ENCODE results near the gene LRRC38. TPM values are rescaled to one million over a fixed set of nuclear protein-coding genes. Genes with fewer than 3 reads are reported as not detected.

Gene LRRC38
- total and polyA plus RNA-seq, 2 of the 8 experiments (the other 6 are each of a cell fraction or from before 2014, with no cell fraction given) = 0.17 to 0.63 TPM

DNA sequence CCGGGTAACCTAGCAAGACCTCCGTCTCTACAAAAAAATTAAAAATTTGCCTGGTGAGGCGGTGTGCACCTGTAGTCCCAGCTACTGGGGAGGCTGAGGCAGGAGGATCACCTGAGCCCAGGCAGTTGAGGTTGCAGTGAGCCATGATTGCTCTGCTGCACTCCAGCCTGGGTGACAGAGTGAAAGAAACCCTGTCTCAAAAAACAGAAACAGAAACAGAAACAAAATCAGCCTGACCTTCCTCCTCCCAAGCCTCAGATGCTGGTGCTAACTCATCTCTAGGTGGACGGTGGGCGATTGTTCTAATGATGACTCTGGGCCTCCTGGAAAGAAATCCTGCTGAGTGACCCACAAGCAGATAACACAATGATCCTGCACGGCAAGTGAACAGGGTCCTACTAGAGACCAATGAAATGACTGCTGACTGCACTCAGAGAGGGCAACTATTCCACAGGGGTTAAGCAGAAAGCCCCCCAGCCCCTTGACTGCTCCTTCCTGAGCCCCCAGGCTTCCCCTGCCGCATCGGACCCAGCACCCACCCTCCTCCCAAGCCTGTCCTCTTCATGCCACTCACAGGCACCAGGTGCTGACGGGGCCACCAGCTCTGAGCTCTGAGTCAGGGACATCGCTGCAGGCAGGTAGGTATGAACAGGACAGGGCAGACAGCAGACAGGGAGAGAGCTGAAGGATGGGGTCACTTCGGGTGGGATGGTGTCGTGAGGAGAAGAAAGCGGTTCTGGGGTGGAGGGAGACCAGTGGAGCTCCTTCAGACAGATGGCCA is 27.8 kb upstream of the LRRC38 start (continued):
- TF ChIP-seq SRF (IDR thresholded peaks at IDR 0.05; ENCODE audit: low read depth, low read length) = no peak
- TF ChIP-seq POU5F1 (IDR thresholded peaks at IDR 0.05; ENCODE audit: low read depth, low read length) = no peak
- TF ChIP-seq RFX5 (IDR thresholded peaks at IDR 0.05; ENCODE audit: borderline replicate concordance, low read depth, low read length) = no peak
- no peak for TF ChIP-seq HDAC6 (IDR thresholded peaks at IDR 0.05; ENCODE audit: low read depth, low read length)
- no peak for TF ChIP-seq JUND (IDR thresholded peaks at IDR 0.05; ENCODE audit: low read length)
